ENCODE data around the gene PJA1.
A peak's percentile ranks its signal among the peaks of the same experiment; 100 is the strongest.

Gene PJA1

DNA sequence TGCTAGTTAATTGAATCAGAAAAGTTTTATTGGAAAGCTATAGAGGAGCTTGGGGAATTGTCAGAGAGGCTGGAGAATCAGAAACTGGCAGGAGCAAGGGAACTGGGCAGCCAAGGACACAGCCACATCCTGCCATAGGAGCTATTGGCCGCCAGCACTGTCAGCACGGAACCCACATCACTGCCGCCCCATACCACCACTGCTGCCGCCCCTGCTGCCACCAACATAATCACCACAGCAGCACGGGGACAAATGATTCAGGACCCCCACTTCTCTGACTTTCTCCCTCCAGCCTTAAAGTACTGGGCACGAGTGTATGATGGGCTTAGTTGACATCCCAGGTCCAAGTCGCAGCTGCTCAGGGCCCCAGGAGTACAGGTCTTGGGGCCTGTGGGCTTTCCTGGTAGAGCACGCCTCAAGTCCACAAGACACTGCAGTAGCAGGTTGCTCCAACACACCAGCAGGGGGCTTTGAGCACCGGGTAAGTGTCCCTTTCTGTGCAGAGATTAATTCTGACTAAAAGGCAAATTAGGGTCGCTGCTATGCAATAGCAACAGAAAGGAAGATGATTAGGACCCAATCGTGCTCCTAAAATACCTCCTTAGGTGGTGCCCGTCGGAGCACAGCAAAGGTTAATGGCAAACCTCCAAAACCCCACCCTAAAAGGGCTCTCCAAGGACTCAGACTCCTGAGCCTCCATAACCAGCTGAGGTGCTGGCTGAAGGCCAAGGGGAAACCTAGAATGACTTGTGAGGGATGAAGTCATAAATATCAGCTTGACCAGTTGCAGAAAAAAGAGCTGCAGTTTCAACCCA lies 6.9 kb downstream of the PJA1 start:
- TF ChIP-seq, protein P1, sequence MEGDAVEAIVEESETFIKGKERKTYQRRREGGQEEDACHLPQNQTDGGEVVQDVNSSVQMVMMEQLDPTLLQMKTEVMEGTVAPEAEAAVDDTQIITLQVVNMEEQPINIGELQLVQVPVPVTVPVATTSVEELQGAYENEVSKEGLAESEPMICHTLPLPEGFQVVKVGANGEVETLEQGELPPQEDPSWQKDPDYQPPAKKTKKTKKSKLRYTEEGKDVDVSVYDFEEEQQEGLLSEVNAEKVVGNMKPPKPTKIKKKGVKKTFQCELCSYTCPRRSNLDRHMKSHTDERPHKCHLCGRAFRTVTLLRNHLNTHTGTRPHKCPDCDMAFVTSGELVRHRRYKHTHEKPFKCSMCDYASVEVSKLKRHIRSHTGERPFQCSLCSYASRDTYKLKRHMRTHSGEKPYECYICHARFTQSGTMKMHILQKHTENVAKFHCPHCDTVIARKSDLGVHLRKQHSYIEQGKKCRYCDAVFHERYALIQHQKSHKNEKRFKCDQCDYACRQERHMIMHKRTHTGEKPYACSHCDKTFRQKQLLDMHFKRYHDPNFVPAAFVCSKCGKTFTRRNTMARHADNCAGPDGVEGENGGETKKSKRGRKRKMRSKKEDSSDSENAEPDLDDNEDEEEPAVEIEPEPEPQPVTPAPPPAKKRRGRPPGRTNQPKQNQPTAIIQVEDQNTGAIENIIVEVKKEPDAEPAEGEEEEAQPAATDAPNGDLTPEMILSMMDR (IDR thresholded peaks at IDR 0.05; ENCODE audit: borderline replicate concordance, insufficient read depth, low read depth, low read length) = peak; percentile 65

DNA sequence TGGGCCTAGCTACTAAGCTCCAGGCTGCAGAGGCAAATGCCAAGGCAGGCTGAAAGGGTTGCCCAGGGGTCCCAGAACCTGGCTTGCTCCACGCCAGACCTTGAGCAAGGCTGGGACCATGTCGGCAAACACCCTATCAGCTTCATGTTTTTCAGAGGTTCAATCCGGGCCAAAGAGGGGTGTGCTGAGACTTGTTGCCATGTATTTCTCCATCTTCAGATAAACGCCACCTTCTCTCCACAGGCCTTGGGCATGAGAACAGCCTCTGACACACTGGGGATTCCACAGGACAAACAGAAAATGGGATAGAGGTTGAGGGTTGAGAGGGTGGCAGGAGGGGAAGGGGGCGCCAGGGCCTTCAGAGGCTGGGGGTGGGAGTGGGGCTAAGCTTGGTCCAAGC lies 8.6 kb downstream of the PJA1 start:
- TF ChIP-seq, protein P1 (IDR thresholded peaks at IDR 0.05; ENCODE audit: borderline replicate concordance, insufficient read depth, low read depth, low read length) = no peak

More for the DNA sequence above, 6.9 kb downstream of the PJA1 start:
- H3K4me3 ChIP-seq (ENCODE audit: low read depth, low read length) = no peak overlapping the region

DNA sequence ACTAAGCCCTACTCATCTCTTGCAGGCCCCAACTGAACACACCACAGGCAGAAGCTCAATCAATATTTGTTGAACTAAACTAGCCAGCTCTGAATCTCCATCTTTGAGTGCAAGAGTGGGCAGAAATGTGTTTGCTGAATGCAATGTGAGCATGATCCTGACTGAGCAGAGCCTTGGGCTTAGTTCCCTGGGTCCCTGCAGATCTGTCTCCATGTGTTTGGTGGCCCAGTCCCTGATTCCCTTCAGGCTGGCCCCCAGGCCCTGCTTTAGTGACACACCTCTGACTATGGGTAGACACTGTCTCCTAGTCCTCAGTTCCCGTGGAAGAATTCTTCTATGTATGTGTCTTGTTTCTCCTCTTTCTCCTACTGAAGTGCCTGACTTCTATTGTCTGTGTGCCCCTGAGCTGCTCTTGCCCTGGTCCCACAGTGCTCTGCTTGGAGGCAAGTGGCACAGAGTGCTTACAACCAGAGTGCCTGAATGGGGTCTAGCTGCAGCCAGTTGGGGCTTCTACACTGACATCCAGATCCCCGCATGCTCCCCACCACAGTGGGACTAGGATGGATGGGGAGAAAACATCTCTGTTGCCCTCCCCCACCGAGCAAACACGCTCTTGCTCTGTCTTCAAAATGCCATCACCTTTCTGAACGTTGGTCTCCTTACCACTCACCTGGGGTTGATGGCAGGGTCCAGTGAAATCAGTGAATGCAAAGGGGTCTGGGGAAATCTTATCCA lies 9.3 kb downstream of the PJA1 start:
- no peak overlapping the region for H3K4me3 ChIP-seq (ENCODE audit: low read depth, low read length)
- TF ChIP-seq, protein P1 (IDR thresholded peaks at IDR 0.05; ENCODE audit: borderline replicate concordance, insufficient read depth, low read depth, low read length) = no peak

More for the DNA sequence above, 8.6 kb downstream of the PJA1 start:
- no peak overlapping the region for H3K4me3 ChIP-seq (ENCODE audit: low read depth, low read length)

DNA sequence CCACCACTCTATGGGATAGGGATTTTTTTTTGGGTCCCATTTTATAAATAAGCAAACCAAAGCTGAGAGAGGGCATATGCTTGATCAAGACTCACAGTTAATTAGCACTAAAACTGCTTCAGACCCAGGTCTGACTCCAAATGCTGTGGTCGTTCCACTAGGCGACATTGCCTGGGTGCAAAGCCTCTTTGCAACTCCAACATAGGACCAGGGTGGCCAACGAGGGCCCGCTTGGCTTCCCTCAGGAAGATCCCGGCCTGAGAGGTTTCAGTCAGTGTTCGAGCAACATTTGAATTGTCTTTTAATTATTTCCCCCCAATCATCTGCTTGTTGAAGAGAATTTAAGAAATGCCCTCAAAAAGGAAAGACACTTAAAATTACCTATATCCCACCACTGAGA lies 11.2 kb downstream of the PJA1 start:
- H3K4me3 ChIP-seq (ENCODE audit: low read depth, low read length) = no peak overlapping the region
- TF ChIP-seq, protein P1 (IDR thresholded peaks at IDR 0.05; ENCODE audit: borderline replicate concordance, insufficient read depth, low read depth, low read length) = no peak

DNA sequence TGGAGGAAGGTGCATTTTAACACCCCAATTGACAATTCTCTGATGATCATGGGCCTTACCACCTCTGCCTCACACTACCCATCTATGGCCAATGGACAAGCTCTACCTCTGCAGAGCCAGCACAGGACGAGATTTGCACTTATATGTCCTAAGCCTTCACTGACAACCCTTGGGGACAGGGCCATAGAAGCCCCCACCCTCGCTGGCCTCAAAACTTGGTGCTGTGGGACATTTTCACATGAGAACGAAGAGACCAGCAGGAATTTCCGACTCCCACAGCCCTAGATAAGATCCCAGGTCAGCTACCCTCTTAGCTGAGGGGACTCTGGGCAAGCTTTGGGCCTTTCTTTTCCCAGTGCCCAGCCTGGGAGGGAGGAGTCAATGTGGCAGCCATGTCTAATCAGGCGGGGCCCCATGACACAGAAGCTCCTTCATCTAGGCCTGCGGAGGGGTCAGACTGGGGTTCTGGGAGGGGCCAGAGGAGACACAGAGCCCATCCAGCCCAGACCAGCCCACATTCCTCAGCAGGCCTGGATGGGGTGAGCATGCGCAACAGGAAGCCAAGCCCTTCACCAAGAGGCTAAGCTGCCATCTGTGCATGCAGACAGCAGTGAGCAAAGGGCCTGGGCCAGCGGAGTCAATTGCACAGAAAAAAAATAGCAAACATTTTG lies 12.1 kb downstream of the PJA1 start:
- H3K4me3 ChIP-seq (ENCODE audit: low read depth, low read length) = no peak overlapping the region
- TF ChIP-seq, protein P1 (IDR thresholded peaks at IDR 0.05; ENCODE audit: borderline replicate concordance, insufficient read depth, low read depth, low read length) = no peak

DNA sequence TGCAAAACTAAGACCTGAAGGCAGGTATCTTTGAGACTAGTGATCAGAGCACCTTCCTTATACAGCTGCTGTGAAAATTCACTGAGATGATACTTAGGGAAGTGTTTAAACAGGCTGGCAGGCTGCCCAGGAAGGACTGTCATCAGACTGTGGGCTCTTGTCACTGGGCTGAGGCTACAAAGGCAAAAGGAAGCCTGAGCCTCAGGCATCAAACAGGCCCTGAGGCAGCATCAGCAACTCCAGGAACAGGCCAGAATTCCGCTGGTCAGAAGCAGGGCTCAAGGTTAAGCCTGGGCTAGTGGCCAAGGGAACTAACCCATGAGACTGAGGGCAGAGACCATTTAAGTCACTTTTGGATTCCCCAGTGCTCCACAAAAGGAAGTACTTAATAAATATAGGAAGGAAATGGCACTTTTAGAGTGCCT lies 12.8 kb downstream of the PJA1 start:
- no peak overlapping the region for H3K4me3 ChIP-seq (ENCODE audit: low read depth, low read length)
- TF ChIP-seq, protein P1 (IDR thresholded peaks at IDR 0.05; ENCODE audit: borderline replicate concordance, insufficient read depth, low read depth, low read length) = no peak
